Ovary (tissue), 9 donors: ENCODE data around the gene SDK1. TPM values are rescaled to one million over a fixed set of nuclear protein-coding genes. Genes with fewer than 3 reads are reported as not detected.

ENCODE experiments used
- DNase-seq, 5 donors: peaks; one replicate each; pipeline ENCODE4 v3.0.0-alpha.2; 2019 to 2020
- H3K27ac ChIP-seq, 2 donors: fragments of 200-600 bp; one replicate each; pipeline versions ENCODE4 v1.5.1 to v1.8.0; 2019 to 2022
- H3K27me3 ChIP-seq: fragments of 200-600 bp; one replicate; pipeline ENCODE4 v1.8.0; 2022
- H3K36me3 ChIP-seq: fragments of 200-600 bp; sonication (generic); one replicate; pipeline ENCODE4 v1.5.1; 2019
- H3K4me1 ChIP-seq: one replicate; pipeline ENCODE4 v1.8.1; 2013; ENCODE audit warnings: mild to moderate bottlenecking, moderate library complexity; ENCODE audit not compliant: insufficient read depth
- H3K4me3 ChIP-seq: fragments of 200-600 bp; sonication (generic); one replicate; pipeline ENCODE4 v1.5.1; 2017
- H3K9me3 ChIP-seq, 2 donors: fragments of 200-600 bp in 1 of 2; sonication (generic) in 1 of 2; one replicate each; pipeline versions ENCODE4 v1.5.1 to v1.8.1; 2013 to 2019; ENCODE audit warnings: mild to moderate bottlenecking in 1 of 2, moderate library complexity in 1 of 2
- EP300 ChIP-seq: sonication (generic); formaldehyde crosslinking; IDR thresholded peaks from one replicate; pipeline ENCODE4 v1.6.1; 2017; ENCODE audit warnings: antibody characterized with exemption
- POLR2A ChIP-seq: fragments of 450-650 bp; IDR thresholded peaks from one replicate; pipeline ENCODE4 v1.6.1; 2017; ENCODE audit warnings: antibody characterized with exemption, mild to moderate bottlenecking, moderate library complexity
- WGBS, 3 donors: extraction: QIAGEN DNeasy Blood & Tissue Kit in 1 of 3; methylation state at CpG; one replicate each; pipeline versions ENCODE4 v1.1.5 to v1.1.7; 2013 to 2017; 5-methylcytosine and 5-hydroxymethylcytosine counted together
- intact Hi-C, 4 donors: fragments of 100-400 bp; cut with DNase I; formaldehyde crosslinking; loops; one replicate each; pipeline versions ENCODE4 v1.11.0 to v1.15.1; 2022 to 2023
- polyA plus RNA-seq, 2 donors: library from polyadenylated mRNA; stranded (reverse); fragments of 200-250 nt in 1 of 2; fragments of 350-450 nt in 1 of 2; fragmentation: Illumina TruSeq in 1 of 2; extraction: RNeasy Lipid Tissue Mini Kit (QIAGEN cat#74804) in 1 of 2; gene quantifications; one replicate each; pipeline ENCODE4 v1.2.3, GENCODE V29; 2013 to 2014
- total RNA-seq, 7 donors: library from RNA; depleted of rRNA in 2 of 7; stranded (reverse); fragments of >200 nt in 2 of 7; fragmentation: NEBNext Ultra II Directional in 3 of 7; extraction: Animal tissue kit (Norgen Biotek cat#: 25700) in 3 of 7; gene quantifications; one replicate each; pipeline versions ENCODE4 v1.1.0 to v1.2.4, GENCODE V29; 2016 to 2023
- TF ChIP-seq, protein P1 (sequence below), 3 donors: fragments of 450-650 bp in 2 of 3; fragments of 200-600 bp in 1 of 3; IDR thresholded peaks; one replicate each; pipeline versions ENCODE4 v1.5.1 to v1.8.0; 2016 to 2022; ENCODE audit warnings: antibody characterized with exemption in 3 of 3, mild to moderate bottlenecking in 1 of 3
- donor health status: DM: no; HTN: no; CAD: no; lungs with moderate emphysema.
- donor health status: DM: no; HTN: no; CAD: no.
- donor health status: Bipolar disorder and iron deficiency.
- donor health status: DM: yes; HTN: yes; CAD: no.
- donor health status: DM: no; HTN: no; CAD: no.
- donor health status: DM: yes; HTN: yes; CAD: no.

SDK1 gene
- total and polyA plus RNA-seq, 9 donors, result 1.2 to 13.3 (median 4.4) TPM

GRCh38 chr7:4067874-4068273 is 766.8 kb downstream of the SDK1 start:
- H3K4me3 ChIP-seq, result no peak overlapping the region
- TF ChIP-seq EP300, result no peak
- TF ChIP-seq, protein P1, sequence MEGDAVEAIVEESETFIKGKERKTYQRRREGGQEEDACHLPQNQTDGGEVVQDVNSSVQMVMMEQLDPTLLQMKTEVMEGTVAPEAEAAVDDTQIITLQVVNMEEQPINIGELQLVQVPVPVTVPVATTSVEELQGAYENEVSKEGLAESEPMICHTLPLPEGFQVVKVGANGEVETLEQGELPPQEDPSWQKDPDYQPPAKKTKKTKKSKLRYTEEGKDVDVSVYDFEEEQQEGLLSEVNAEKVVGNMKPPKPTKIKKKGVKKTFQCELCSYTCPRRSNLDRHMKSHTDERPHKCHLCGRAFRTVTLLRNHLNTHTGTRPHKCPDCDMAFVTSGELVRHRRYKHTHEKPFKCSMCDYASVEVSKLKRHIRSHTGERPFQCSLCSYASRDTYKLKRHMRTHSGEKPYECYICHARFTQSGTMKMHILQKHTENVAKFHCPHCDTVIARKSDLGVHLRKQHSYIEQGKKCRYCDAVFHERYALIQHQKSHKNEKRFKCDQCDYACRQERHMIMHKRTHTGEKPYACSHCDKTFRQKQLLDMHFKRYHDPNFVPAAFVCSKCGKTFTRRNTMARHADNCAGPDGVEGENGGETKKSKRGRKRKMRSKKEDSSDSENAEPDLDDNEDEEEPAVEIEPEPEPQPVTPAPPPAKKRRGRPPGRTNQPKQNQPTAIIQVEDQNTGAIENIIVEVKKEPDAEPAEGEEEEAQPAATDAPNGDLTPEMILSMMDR (IDR thresholded peaks at IDR 0.05), result no peak
- no peak for TF ChIP-seq POLR2A
- H3K36me3 ChIP-seq, result no peaks in the 10 kb centered on the region
- no peaks in the 10 kb centered on the region for H3K4me1 ChIP-seq
- 79 to 89% (median 87%) methylated on average over 4 of the region's 4 CpGs for WGBS, 3 donors
- H3K27ac ChIP-seq, result no peak overlapping the region
- intact Hi-C loops, result no loop called here
- no peak for DNase-seq
- H3K9me3 ChIP-seq, result no peaks in the 10 kb centered on the region
- no peaks in the 10 kb centered on the region for H3K27me3 ChIP-seq

DNA sequence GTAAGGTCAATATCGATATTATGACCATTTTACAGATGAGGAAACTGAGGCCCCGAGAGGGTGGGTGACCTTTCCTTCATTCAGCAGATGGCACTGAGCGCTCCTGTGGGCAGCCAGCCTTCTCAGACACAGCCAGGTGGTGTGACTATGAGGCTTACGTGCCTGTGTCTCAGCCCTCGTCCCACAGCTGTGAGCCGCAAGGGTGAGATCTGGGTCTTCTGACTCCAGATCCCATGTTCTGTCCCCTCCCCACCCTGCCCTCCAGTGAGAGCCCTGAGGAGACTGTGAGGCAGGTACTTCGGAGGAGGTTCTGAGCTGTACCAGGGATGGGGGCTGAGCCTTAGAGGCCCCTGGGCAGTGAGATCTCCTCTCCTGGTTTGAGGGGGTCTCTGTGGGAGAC is 767.2 kb downstream of the SDK1 start:
- H3K9me3 ChIP-seq, result no peaks in the 10 kb centered on the region
- H3K4me1 ChIP-seq, result no peaks in the 10 kb centered on the region
- H3K4me3 ChIP-seq, result no peak overlapping the region
- no peak overlapping the region for H3K27ac ChIP-seq
- TF ChIP-seq EP300 (no peak), POLR2A (no peak)
- TF ChIP-seq, protein P1 (IDR thresholded peaks at IDR 0.05), result no peak
- no peaks in the 10 kb centered on the region for H3K36me3 ChIP-seq
- no peak for DNase-seq
- WGBS, 3 donors, result 93 to 95% (median 94%) methylated on average over 7 of the region's 7 CpGs
- intact Hi-C loops, result no loop called here
- no peaks in the 10 kb centered on the region for H3K27me3 ChIP-seq

DNA sequence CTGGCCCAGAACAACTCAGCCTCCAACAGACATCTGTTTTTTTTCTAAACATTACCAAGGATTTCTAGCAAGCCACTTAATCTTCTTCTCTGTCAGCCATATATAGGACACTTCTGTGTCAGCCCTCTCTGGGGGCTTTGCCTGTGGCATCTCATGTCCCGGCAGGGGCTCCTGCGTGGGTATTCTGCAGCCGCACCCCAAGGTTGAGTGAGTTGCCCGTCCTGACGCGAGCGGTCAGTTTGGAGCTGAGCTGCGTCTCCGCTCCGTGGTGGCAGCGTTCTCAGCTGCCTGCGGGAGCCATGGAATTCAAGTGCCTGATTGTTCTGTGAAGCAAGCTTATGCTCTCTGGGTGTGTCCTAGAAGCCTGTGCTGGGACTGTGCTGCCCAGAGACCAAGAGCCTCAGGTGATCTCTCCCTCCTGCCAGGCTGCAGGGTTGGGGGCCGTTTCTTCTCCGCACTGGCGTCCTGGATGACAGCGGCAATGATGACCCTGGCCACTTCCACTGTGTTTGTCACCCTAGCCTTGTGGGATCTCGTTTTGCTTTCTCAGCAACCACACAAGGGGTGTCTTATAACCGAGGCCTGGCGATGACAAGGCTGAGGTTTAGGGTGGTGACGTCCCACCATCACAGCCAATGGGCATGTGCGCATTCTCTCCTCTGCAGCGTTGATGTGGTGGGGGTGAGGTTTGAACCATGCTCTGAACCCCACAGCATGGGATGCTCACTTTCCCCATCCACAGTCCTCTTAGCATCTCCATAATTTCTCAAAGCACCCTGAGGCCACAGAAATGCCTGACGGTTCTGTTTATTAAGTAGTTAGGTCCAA is 768.4 kb downstream of the SDK1 start:
- intact Hi-C loops, result no loop called here
- Histone ChIP-seq H3K4me1 (no peaks in the 10 kb centered on the region), H3K36me3 (no peaks in the 10 kb centered on the region), H3K4me3 (no peak overlapping the region), H3K27ac (no peak overlapping the region), H3K27me3 (no peaks in the 10 kb centered on the region), H3K9me3 (no peaks in the 10 kb centered on the region)
- WGBS, 3 donors, result 88 to 95% (median 90%) methylated on average over 23 of the region's 23 CpGs
- no peak for DNase-seq
- no peak for TF ChIP-seq EP300

GRCh38 chr7:4070214-4070613 is 769.2 kb downstream of the SDK1 start:
- no peak overlapping the region for H3K4me3 ChIP-seq
- WGBS, 3 donors, result 74 to 93% (median 76%) methylated on average over 7 of the region's 7 CpGs
- TF ChIP-seq POLR2A, result no peak
- TF ChIP-seq, protein P1 (IDR thresholded peaks at IDR 0.05), result no peak
- TF ChIP-seq EP300, result no peak
- no peak for DNase-seq
- intact Hi-C loops, result no loop called here
- H3K27ac ChIP-seq, result no peak overlapping the region
- H3K4me1 ChIP-seq, result no peaks in the 10 kb centered on the region
- H3K27me3 ChIP-seq, result no peaks in the 10 kb centered on the region
- no peaks in the 10 kb centered on the region for H3K9me3 ChIP-seq
- H3K36me3 ChIP-seq, result no peaks in the 10 kb centered on the region

- intact Hi-C loops, result no loop called here
- 70 to 80% (median 75%) methylated on average over 11 of the region's 11 CpGs for WGBS, 3 donors
- H3K4me3 ChIP-seq, result no peak overlapping the region
Observed at GRCh38 chr7:4071370-4072058, 770.5 kb downstream of the SDK1 start.

More at GRCh38 chr7:4071370-4072058, 770.5 kb downstream of the SDK1 start:
- Histone ChIP-seq H3K27ac (no peak overlapping the region), H3K27me3 (no peaks in the 10 kb centered on the region), H3K9me3 (no peaks in the 10 kb centered on the region), H3K4me1 (no peaks in the 10 kb centered on the region), H3K36me3 (no peaks in the 10 kb centered on the region)
- TF ChIP-seq, protein P1 (IDR thresholded peaks at IDR 0.05), result no peak
- no peak for TF ChIP-seq EP300
- DNase-seq, result no peak
